Dermis microvascular lymphatic vessel endothelial cell (primary cell): ENCODE results near the gene SASH1. TPM values are rescaled to one million over a fixed set of nuclear protein-coding genes. Genes with fewer than 3 reads are reported as not detected.
A peak's percentile ranks its signal among the peaks of the same experiment; 100 is the strongest.
"Not testable (repeated sequence)": the region's sequence is repeated elsewhere in the genome, so short reads cannot be mapped to it uniquely, and the experiment has no call there.

Source experiments
- DNase-seq, 2 donors: peaks; one replicate each; pipeline versions ENCODE4 v3.0.0 to v3.0.0-alpha.2; 2010; ENCODE audit warnings: low read depth in 2 of 2
- total RNA-seq: library from RNA; depleted of rRNA; stranded (reverse); fragments of >200 nt; gene quantifications from 2 replicates; pipeline ENCODE4 v1.2.1, GENCODE V29; 2014

Gene SASH1
- total RNA-seq, 1 donor from 2014 or later: 49.3 TPM

DNA sequence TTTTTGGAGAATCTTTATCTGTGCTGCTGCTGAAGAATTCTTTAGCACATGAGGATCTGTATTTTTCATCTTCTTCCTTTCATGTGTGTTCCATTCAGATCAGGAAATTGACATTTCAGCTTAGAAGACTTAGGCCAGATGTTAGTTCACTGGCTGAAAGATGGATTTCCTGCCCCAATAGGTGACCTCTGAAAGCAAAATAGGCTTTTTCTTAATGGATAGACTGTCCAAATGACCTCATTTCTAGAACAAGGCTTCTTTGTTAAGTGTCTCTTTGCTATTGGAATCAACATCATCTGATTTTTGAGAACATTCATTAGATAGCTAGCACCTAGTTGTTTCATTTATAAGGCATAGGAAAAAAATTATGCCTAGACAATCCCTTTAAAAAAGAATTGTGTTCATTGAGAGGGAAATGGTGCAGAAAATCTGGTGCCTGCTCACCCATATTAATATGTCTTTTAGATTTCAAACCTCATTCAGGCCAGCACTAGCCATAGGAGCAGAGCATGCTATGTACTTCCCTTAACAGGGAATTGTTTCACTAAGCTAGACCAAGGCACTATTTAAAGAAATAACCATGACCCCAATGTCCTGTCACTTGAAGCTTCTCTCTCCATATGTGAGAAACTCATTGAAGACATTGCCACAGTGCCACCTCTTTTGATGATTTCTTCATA, 13.6 kb upstream of the SASH1 start:
- DNase-seq: peak in 1 of 2 donors; percentile 57

- peak in 1 of 2 donors; percentile 60 for DNase-seq
Measured at GRCh38 chr6:148329596-148330381, 12.8 kb upstream of the SASH1 start.

GRCh38 chr6:148332088-148332487, 10.6 kb upstream of the SASH1 start:
- no peak for DNase-seq

DNA sequence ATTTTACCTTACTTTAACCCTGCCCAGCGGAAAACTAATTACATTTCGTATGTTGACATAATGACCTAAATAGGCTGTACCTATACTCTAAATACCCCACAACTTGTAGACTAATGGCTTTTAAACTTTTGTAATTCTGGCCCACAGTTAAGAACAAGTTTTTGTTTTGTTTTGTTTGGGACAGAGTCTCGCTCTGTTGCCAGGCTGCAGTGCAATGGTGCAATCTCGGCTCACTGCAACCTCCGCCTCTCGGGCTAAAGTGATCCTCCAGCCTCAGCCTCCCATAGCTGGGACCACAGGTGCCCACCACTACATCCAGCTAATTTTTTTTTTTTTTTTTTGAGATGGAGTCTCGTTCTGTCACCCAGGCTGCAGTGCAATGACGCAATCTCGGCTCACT, 5.7 kb upstream of the SASH1 start:
- DNase-seq: no peak

- no peak for DNase-seq
Measured at GRCh38 chr6:148339766-148340165, 2.9 kb upstream of the SASH1 start.

- DNase-seq: peak in 1 of 2 donors; percentile 81
Measured at GRCh38 chr6:148340586-148341297, 1.9 kb upstream of the SASH1 start.

DNA sequence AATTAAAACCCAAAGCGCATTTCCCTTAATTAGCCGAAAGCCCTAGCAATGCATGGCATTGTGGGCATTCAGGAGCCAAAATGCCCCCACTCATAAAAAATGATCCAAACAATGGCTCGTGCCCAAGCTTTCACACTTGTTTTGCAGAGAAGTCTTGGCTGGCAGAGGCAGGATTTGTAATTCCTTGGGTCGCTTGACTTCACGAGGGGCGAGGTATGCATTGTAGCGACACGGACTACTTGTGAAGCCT, 613 bp upstream of the SASH1 start:
- no peak for DNase-seq

GRCh38 chr6:148343047-148343782, 577 bp downstream of the SASH1 start:
- DNase-seq: peak in 1 of 2 donors; percentile 29

DNA sequence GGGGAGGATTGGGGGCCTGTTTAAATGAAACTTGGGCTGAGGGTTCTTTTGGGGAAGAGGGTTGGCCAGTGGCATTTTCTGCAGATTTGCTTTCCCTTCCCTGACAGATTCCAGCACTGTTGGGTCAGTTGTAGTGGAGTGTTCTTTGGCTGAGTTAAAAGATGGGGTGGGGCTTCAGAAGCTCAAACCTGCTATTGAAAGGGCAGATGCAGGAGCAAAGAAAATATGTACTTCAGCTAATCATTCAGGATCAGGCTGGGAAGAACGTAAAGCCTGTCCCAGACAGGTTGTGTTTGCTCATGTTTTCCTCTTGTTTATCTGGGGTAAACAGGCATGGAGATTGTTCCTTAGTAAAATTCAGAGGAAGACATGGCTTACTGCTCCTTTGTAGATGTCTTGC, 2.5 kb downstream of the SASH1 start:
- DNase-seq: peak in 1 of 2 donors; percentile 61

DNA sequence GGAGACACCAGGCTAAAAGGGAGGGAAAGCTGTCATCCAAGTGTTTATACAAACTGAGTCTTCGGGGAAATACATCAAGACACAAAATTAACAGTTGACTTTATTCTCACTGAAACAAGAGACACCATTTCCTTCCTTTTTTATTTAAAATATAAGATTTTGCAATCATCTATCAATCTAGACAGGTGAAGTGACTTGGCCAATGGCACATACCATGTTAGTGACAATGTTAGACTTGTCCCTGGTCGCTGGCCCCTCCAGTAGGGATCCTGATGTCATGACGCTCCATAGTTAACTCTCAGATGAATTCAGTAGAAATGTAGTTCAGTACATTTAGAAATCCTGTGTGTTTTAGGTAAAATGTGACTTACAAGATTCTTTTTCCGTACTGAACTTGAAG, 2.9 kb downstream of the SASH1 start:
- DNase-seq: no peak

DNA sequence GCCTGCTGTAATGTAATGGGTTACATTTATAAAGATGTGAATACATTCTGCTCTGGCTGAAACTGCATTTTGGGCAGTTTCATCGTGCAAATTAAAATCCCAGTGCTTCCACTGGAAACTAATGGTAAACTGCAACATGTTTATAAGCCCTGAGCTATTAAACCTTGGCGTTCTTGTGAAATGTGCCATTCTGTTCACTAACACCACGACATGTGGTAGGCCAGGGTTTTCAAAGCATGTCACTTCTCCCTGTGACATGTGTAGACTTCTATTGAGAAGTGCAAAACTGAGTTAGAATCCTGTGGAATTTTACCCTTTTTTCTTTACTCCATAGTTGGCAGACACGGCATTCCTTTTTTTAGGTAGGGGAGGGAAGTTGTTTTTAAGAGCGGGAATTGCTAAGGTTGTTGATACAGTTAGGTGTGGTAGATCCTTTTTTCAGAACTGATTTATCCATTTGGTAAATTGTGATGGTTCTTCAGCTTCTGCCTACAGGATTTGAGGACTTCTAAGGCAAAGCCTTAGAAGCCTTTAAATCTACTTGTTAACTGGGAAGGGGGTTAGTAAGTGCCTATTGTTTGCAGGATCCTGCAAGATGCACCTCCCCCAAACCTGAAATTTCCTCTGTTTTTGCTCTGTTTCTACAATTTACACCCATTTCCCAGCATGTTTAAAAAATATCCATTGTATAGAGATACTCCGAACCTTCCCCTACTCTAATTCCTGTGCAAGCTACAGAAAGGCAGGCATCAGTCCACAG, 4.2 kb downstream of the SASH1 start:
- DNase-seq: no peak

GRCh38 chr6:148347441-148348054, 4.9 kb downstream of the SASH1 start:
- no peak for DNase-seq

DNA sequence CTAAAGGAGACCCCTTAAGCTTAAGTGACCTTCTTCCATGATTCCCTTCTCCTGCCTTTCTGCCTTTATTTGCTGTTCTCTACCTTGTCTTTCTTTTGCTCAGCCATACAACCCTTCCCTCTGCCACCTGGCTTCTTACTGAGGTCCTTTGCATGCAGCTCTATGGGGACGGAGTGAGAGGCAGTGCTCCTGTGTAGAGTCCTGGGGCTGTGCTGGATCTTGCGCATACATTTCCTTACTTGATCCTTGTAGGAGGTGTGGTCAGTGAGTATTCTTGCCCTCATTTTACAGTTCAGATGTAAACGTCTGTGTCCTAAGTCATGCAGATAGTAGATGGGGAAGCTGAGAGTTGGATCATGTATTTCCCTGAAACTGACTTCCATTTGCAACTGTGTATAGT, 5.7 kb downstream of the SASH1 start:
- no peak for DNase-seq

DNA sequence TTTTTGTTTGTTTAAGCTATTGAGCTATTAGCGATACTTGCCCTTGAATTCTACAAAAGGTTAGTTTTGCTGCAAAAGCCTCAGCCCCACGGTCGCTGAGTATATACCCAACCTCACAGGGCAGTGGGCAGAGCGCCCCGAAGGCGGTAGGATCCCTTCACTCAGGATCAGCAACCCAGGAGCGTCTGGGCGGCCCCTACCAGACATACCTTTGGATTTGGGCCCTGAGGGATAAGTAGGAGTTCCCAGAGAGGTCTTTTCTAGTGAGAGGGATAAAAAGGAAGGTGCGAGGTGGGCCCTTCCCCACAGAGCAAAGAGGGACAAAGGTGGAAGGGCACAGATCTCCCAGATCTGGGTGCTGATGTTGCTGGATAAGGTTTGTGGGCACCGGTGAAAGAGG, 6.1 kb downstream of the SASH1 start:
- no peak for DNase-seq

DNA sequence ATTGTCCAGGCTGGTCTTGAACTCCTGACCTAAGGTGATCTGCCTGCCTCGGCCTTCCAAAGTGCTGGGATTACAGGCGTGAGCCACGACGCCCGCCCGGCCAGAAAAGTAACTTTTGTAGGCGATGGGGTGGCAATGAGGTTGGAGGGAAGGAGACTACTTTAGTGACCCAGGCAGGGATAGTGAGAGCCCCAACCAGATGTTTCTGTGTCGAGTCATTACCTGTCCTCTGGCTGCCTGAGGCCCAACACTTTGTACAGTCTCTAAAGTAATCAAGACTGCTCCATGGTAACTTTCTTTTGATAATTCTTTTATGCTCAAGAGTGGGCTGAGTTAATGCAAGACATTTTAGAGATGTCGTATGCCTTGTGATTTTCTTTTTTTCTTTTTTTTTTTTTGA, 6.8 kb downstream of the SASH1 start:
- DNase-seq: no peak

DNA sequence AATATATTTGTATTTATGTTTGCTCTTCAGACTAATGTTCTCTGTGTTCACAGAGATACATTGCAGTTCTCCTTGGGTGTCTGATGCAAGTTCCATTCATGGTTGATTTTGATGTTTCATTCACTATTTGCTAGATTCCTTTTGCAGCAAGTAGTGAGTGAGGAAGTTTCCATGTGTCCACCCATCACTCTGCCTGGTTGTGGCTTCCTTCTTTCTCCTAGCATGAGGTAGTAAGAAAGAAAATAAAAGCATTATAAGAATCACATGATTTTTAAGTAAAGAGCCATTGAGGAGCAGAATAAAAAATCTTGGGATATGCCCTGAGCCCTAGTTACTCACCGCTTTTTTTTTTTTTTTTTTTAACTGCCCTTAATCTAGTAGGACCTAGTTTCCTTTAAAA, 8.7 kb downstream of the SASH1 start:
- no peak for DNase-seq

DNA sequence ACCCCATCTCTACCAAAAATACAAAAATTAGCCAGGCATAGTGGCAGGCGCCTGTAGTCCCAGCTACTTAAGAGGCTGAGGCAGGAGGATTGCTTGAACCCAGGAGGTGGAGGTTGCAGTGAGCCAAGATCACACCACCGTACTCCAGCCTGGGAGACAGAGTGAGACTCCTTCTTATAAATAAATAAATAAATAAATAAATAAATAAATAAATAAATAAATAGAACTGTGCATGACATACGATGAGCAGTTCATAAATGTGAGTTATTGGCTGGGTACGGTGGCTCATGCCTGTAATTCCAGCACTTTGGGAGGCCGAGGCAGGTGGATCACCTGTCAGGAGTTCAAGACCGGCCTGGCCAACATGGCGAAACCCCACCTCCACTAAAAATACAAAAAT, 9.8 kb downstream of the SASH1 start:
- not testable (repeated sequence) for DNase-seq

DNA sequence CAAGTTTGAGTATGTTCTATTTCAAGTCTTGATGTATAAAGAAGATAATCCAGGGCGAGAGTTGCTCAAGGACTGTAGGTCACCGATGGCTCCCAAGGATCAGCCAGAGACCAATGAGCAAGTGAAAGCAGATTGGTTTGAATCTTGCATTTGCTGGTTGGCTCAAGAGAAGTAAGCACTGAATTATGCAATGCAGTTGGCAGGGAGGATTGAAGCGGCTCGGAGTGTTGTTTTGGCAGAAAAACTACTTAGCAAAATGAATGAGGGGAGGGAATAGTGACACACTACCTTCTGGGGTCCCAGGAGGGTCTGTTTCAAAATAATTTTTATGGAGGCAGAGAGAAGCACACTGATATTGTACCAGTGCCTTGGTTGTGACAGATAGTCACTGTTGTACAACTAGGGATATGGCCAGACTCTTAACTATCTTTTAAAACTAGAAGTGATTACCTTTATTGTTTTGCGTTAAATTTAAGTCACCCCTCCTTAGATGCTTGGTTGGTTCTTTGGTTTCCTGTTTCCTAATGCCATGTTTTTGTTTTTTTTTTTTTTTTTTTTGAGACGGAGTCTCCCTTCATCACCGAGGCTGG, 15.7 kb downstream of the SASH1 start:
- DNase-seq: no peak

DNA sequence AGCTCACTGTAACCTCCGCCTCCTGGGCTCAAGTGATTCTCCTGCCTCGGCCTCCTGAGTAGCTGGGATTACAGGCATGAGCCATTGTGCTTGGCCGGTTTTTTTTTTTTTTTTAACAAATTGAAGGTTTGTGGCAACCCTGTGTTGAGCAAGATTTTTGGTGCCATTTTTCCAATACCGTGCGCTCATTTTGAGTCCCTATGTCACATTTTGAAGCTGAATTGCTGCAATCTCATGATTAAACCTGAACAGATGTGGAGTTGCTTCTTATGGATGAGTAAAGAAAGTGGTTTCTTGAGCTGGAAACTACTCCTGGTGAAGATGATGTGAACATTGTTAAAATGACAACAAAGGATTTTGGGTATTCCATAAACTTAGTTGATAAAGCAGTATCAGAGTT, 16.6 kb downstream of the SASH1 start:
- DNase-seq: no peak

DNA sequence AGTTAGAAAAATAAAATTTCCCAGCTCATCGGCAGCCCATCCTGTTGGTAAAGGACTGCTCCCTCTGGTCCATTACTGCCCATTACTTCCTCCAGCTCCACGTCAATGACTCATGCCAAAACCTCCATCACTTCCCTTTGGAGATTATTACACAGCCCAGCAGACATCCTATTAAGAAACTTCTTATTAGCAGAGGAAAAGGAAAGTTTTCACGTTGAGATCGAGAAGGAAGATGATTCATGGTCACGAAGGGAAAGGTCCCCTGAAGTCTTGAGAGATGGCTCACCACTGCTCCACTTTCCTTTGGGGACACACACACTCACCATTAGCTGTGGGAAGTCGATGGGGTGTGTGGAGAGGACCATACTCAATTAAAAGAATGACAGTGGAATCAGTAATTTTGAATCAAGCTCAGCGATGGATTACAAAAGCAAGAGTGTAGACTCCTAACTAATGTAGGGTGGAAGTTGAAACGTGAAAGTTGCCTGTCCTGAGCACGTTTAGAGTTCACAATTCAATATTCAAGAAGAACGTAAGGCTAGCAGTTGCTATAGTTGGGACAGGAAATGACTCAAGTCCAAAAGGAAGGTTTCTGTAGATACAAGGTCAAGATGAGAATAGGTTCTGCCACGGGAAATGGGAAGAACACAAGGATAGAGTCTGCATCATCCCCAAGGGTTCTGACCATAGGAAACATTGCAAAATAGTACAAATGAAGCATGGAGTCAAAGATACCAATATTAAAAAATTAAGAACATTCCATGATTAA, 21.6 kb downstream of the SASH1 start:
- DNase-seq: peak in 1 of 2 donors; percentile 95
